K562 (cell line): Measurements from ENCODE around the gene TTC31.

Experiments used
- ETV6 ChIP-seq, 3 experiments: fragments of 150-350 bp in 1 of 3; sonication (generic) in 1 of 3; formaldehyde crosslinking in 1 of 3; IDR thresholded peaks; 2 replicates each; pipeline versions ENCODE4 v1.6.1 to v1.8.0; 2014 to 2022; ENCODE audit warnings: borderline replicate concordance in 2 of 3, low read depth in 2 of 3, antibody characterized with exemption in 1 of 3, low read length in 1 of 3, mild to moderate bottlenecking in 1 of 3, missing genetic modification reagents in 1 of 3
- KDM1A ChIP-seq, 2 experiments: fragments of 450-650 bp; IDR thresholded peaks; 2 replicates each; pipeline ENCODE4 v1.6.1; 2016; ENCODE audit warnings: mild to moderate bottlenecking in 2 of 2
- NR3C1 ChIP-seq: sonication (generic); formaldehyde crosslinking; IDR thresholded peaks from 2 replicates; pipeline ENCODE4 v1.8.1; 2022; ENCODE audit warnings: missing genetic modification reagents
- POLR2A ChIP-seq: fragments of 450-650 bp; conservative IDR thresholded peaks from 2 replicates; pipeline ENCODE4 v1.6.1; 2016
- POLR2AphosphoS5 ChIP-seq: IDR thresholded peaks from 2 replicates; pipeline ENCODE4 v1.6.1; 2011; ENCODE audit warnings: mild to moderate bottlenecking, low read depth, low read length, moderate library complexity; ENCODE audit not compliant: control insufficient read depth, insufficient read depth
- SRF ChIP-seq, 2 experiments: fragments of 250-450, 450-650 bp in 1 of 2; sonication (Bioruptor Pico) in 1 of 2; sonication (generic) in 1 of 2; formaldehyde crosslinking; IDR thresholded peaks; 2 replicates each; pipeline versions ENCODE4 v1.5.0 to v1.5.1; 2020 to 2022; ENCODE audit warnings: mild to moderate bottlenecking in 1 of 2, missing genetic modification reagents in 1 of 2
- TAF15 ChIP-seq: fragments of 200-400 bp; formaldehyde crosslinking; IDR thresholded peaks from 2 replicates; pipeline ENCODE4 v1.6.1; 2017; ENCODE audit warnings: mild to moderate bottlenecking, low read depth, low read length, moderate library complexity
- TBP ChIP-seq: optimal IDR thresholded peaks from 2 replicates; pipeline ENCODE3; 2011; ENCODE audit warnings: low read depth, low read length, improper control_type of control experiment
- ZNF584 ChIP-seq: fragments of 200-800 bp; sonication (Bioruptor generic); IDR thresholded peaks from 2 replicates; pipeline ENCODE4 v1.6.1; 2016; ENCODE audit warnings: low read depth, mild to moderate bottlenecking, missing genetic modification characterization, missing compliant biosample characterization
- TF ChIP-seq, protein P1 (sequence below), 3 experiments: IDR thresholded peaks in 2 of 3; conservative IDR thresholded peaks in 1 of 3; 2 replicates each; pipeline ENCODE4 v1.5.1; 2011 to 2012; ENCODE audit warnings: low read length in 3 of 3, mild to moderate bottlenecking in 3 of 3, control low read depth in 2 of 3, improper control_type of control experiment in 1 of 3, inconsistent platforms in 1 of 3, low read depth in 1 of 3, mixed read lengths in 1 of 3, moderate library complexity in 1 of 3; ENCODE audit not compliant: insufficient read depth in 2 of 3
- TF ChIP-seq, protein P2 (sequence below): fragments of 250-450 bp; sonication (Bioruptor Pico); IDR thresholded peaks from 2 replicates; pipeline ENCODE4 v1.5.0; 2021

DNA sequence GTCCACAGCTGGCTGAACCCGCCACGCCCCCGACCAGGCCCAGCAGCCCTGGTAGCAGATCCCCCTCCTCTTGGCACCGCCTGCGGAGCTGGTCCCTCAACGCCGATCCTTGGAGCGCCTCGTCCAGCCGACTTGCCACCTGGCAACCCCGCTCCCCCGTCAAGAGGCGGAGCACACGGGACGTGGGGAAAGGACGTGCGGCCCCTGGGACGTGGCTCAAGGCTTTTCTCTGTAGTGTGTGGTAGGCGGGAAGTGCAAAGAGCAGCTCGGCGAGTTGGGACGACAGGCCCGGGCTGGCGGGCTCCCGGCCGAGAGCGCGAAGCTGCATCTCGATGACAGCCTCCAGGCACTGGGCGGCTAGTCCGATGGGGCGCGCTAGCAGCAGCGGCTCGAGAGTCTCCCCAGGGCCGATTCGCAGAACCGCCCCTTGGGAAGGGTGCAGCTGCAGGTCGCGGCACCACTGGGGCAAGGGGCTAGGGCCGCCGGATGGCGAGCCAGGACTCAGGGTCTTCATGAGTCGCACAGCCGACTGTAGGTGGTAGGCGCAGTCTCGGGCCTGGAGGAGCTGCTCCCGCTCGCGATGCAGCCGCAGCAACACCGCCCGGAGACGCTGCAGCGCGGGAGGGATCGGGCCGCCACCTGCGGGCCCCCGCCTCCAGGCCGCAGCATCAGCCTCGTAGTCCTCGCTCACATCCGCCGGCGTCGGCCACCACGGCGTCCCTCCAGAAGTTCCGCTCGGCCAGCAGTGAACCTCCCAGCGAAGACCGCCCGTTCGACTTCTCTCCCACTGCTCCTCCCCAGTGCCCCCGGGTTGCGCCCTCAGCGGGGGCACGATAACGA is 700 bp upstream of the TTC31 start:
- TF ChIP-seq ZNF584 (no peak), NR3C1 (CRISPR knock-in tag) (no peak), TBP (no peak), ETV6 (IDR thresholded peaks at IDR 0.05; ENCODE audit: borderline replicate concordance in 1 of 2, low read depth in 2 of 2, low read length in 1 of 2) (no peak), ETV6 (CRISPR knock-in tag; IDR thresholded peaks at IDR 0.05; ENCODE audit: borderline replicate concordance) (no peak), POLR2AphosphoS5 (no peak), TAF15 (no peak), SRF (CRISPR knock-in tag; IDR thresholded peaks at IDR 0.05) (0 out of 4 replicates have a peak, but pooled peaks of 1 of the 2 experiments have one; percentile 19), POLR2A (no peak), KDM1A (IDR thresholded peaks at IDR 0.05) (no peak)
- TF ChIP-seq, protein P1, sequence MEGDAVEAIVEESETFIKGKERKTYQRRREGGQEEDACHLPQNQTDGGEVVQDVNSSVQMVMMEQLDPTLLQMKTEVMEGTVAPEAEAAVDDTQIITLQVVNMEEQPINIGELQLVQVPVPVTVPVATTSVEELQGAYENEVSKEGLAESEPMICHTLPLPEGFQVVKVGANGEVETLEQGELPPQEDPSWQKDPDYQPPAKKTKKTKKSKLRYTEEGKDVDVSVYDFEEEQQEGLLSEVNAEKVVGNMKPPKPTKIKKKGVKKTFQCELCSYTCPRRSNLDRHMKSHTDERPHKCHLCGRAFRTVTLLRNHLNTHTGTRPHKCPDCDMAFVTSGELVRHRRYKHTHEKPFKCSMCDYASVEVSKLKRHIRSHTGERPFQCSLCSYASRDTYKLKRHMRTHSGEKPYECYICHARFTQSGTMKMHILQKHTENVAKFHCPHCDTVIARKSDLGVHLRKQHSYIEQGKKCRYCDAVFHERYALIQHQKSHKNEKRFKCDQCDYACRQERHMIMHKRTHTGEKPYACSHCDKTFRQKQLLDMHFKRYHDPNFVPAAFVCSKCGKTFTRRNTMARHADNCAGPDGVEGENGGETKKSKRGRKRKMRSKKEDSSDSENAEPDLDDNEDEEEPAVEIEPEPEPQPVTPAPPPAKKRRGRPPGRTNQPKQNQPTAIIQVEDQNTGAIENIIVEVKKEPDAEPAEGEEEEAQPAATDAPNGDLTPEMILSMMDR (IDR thresholded peaks at IDR 0.05 in 2 of 3, conservative IDR thresholded peaks at IDR 0.05 in 1 of 3; ENCODE audit: insufficient read depth in 2 of 3, low read depth in 1 of 3, low read length in 3 of 3) = peak in 2 of 3 experiments; percentile 7 to 30; a peak in 1 of 6 replicates
- TF ChIP-seq, protein P2, sequence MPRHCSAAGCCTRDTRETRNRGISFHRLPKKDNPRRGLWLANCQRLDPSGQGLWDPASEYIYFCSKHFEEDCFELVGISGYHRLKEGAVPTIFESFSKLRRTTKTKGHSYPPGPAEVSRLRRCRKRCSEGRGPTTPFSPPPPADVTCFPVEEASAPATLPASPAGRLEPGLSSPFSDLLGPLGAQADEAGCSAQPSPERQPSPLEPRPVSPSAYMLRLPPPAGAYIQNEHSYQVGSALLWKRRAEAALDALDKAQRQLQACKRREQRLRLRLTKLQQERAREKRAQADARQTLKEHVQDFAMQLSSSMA (CRISPR knock-in tag) = no peak
